GM23338 (cell line): ENCODE data around the gene EPS8L3. TPM values are rescaled to one million over a fixed set of nuclear protein-coding genes. Genes with fewer than 3 reads are reported as not detected.

ENCODE experiments used
- ATAC-seq: fragments of 200-7000 bp; cut with Tn5 transposase; 3 replicates; pipeline ENCODE4 v1.9.1; 2020
- DNase-seq: peaks from one replicate; pipeline ENCODE4 v3.0.0-alpha.2; 2015; ENCODE audit warnings: low spot score
- H2AFZ ChIP-seq: fragments of 200-600 bp; sonication (generic); 2 replicates; pipeline ENCODE4 v1.8.0; 2016; ENCODE audit warnings: antibody characterized with exemption, mild to moderate bottlenecking, moderate library complexity
- H3F3A ChIP-seq: fragments of 200-600 bp; sonication (generic); replicated peaks from 2 replicates; pipeline ENCODE4 v1.8.0; 2017; ENCODE audit warnings: antibody characterized with exemption, mixed run types, low read depth
- H3K27ac ChIP-seq: fragments of 200-600 bp; sonication (generic); 2 replicates; pipeline ENCODE4 v1.6.1; 2016; ENCODE audit warnings: low read depth
- H3K27me3 ChIP-seq: fragments of 200-600 bp; sonication (generic); 2 replicates; pipeline ENCODE4 v1.8.0; 2016; ENCODE audit warnings: mild to moderate bottlenecking, mixed run types, moderate library complexity; ENCODE audit not compliant: insufficient read depth
- H3K36me3 ChIP-seq: fragments of 200-600 bp; sonication (generic); 2 replicates; pipeline ENCODE4 v1.8.0; 2016; ENCODE audit warnings: mild to moderate bottlenecking; ENCODE audit not compliant: insufficient read depth
- H3K4me1 ChIP-seq: fragments of 200-600 bp; sonication (generic); 2 replicates; pipeline ENCODE4 v1.8.0; 2016; ENCODE audit warnings: mild to moderate bottlenecking, moderate library complexity; ENCODE audit not compliant: insufficient read depth
- H3K4me2 ChIP-seq: fragments of 200-600 bp; sonication (generic); 2 replicates; pipeline ENCODE4 v1.7.1; 2017; ENCODE audit warnings: mixed run types
- H3K4me3 ChIP-seq: fragments of 200-600 bp; sonication (generic); 2 replicates; pipeline ENCODE4 v1.6.1; 2016; ENCODE audit warnings: mixed run types
- H3K79me2 ChIP-seq: fragments of 200-600 bp; sonication (generic); replicated peaks from 2 replicates; pipeline ENCODE4 v1.8.0; 2017; ENCODE audit warnings: mild to moderate bottlenecking; ENCODE audit not compliant: insufficient read depth
- H3K9me2 ChIP-seq: fragments of 200-600 bp; sonication (generic); 2 replicates; pipeline ENCODE4 v1.8.0; 2017; ENCODE audit not compliant: insufficient read depth
- H4K20me1 ChIP-seq: fragments of 200-600 bp; sonication (generic); replicated peaks from 2 replicates; pipeline ENCODE4 v1.8.0; 2017; ENCODE audit warnings: mild to moderate bottlenecking; ENCODE audit not compliant: insufficient read depth
- H3K27ac Mint-ChIP-seq: 2 replicates; pipeline ENCODE4 v1.8.0; 2020; ENCODE audit warnings: inconsistent platforms, mild to moderate bottlenecking, moderate library complexity, mixed read lengths
- H3K27me3 Mint-ChIP-seq: 3 replicates; pipeline ENCODE4 v1.8.0; 2022; ENCODE audit warnings: low read depth, mild to moderate bottlenecking, moderate library complexity, mixed read lengths, inconsistent platforms; ENCODE audit not compliant: insufficient read depth, poor library complexity
- H3K36me3 Mint-ChIP-seq: 3 replicates; pipeline ENCODE4 v1.8.0; 2021; ENCODE audit warnings: low read depth, mild to moderate bottlenecking, inconsistent platforms, moderate library complexity, mixed read lengths
- H3K4me1 Mint-ChIP-seq: 3 replicates; pipeline ENCODE4 v1.8.0; 2020; ENCODE audit warnings: mild to moderate bottlenecking, inconsistent platforms, mixed read lengths
- H3K4me3 Mint-ChIP-seq: 3 replicates; pipeline ENCODE4 v1.8.0; 2021; ENCODE audit warnings: moderate library complexity, mild to moderate bottlenecking, inconsistent platforms, mixed read lengths
- H3K9me3 Mint-ChIP-seq: 3 replicates; pipeline ENCODE4 v1.8.0; 2020; ENCODE audit warnings: moderate library complexity, mild to moderate bottlenecking, inconsistent platforms, mixed read lengths
- CREB1 ChIP-seq: fragments of 250-450 bp; sonication (Bioruptor Pico); IDR thresholded peaks from 2 replicates; pipeline ENCODE4 v1.5.0; 2020; ENCODE audit warnings: low read depth, mild to moderate bottlenecking, moderate library complexity
- ETS1 ChIP-seq: IDR thresholded peaks from 2 replicates; pipeline ENCODE4 v1.6.1; 2016; ENCODE audit warnings: antibody characterized with exemption
- EZH2 ChIP-seq: fragments of 200-600 bp; sonication (generic); IDR thresholded peaks from one replicate; pipeline ENCODE4 v1.8.0; 2017; ENCODE audit warnings: antibody characterized with exemption, mild to moderate bottlenecking, low read depth; ENCODE audit not compliant: unreplicated experiment
- JUNB ChIP-seq: IDR thresholded peaks from one replicate; pipeline ENCODE4 v1.6.1; 2016; ENCODE audit warnings: antibody characterized with exemption; ENCODE audit not compliant: unreplicated experiment
- NANOG ChIP-seq: IDR thresholded peaks from 2 replicates; pipeline ENCODE4 v1.6.1; 2016; ENCODE audit warnings: antibody characterized with exemption, borderline replicate concordance
- POLR2AphosphoS5 ChIP-seq: IDR thresholded peaks from 2 replicates; pipeline ENCODE4 v1.6.1; 2016; ENCODE audit warnings: antibody characterized with exemption, low read depth
- STAT1 ChIP-seq: IDR thresholded peaks from one replicate; pipeline ENCODE4 v1.6.1; 2016; ENCODE audit warnings: antibody characterized with exemption; ENCODE audit not compliant: unreplicated experiment
- ZNF114 ChIP-seq: fragments of 250-450 bp; sonication (Bioruptor Pico); IDR thresholded peaks from 2 replicates; pipeline ENCODE4 v1.5.0; 2020; ENCODE audit warnings: mild to moderate bottlenecking, moderate library complexity
- ZNF331 ChIP-seq: fragments of 250-450 bp; sonication (Bioruptor Pico); IDR thresholded peaks from 2 replicates; pipeline ENCODE4 v1.5.0; 2020; ENCODE audit warnings: low read depth, mild to moderate bottlenecking, moderate library complexity
- polyA plus RNA-seq: library from polyadenylated mRNA; unstranded; fragments of >200 nt; fragmentation: Nextera tagmentation; extraction: Ambion mirVana; gene quantifications from 2 replicates; pipeline ENCODE4 v1.2.1, GENCODE V29; 2016
- total RNA-seq: library from RNA; depleted of rRNA; stranded (reverse); fragments of >200 nt; shearing (Covaris generic); gene quantifications from 2 replicates; pipeline ENCODE4 v1.2.3, GENCODE V29; 2014
- TF ChIP-seq, protein P1 (sequence below), 2 experiments: fragments of 200-600 bp in 1 of 2; sonication (generic) in 1 of 2; conservative IDR thresholded peaks; 2 replicates each; pipeline versions ENCODE4 v1.5.1 to v1.6.1; 2016 to 2017; ENCODE audit warnings: antibody characterized with exemption in 2 of 2, low read depth in 2 of 2, mild to moderate bottlenecking in 2 of 2, moderate library complexity in 1 of 2
- TF ChIP-seq, protein P2 (sequence below): IDR thresholded peaks from one replicate; pipeline ENCODE4 v1.6.1; 2018; ENCODE audit warnings: antibody characterized with exemption; ENCODE audit not compliant: unreplicated experiment

Gene EPS8L3
- total and polyA plus RNA-seq, 2 experiments from 2014 or later = not detected

GRCh38 chr1:109762039-109762585 is 1.6 kb downstream of the EPS8L3 start:
- peaks cover 13% of the 10 kb centered on the region for H3K27me3 Mint-ChIP-seq
- Histone ChIP-seq H2AFZ (no peak overlapping the region), H3K4me2 (no peak overlapping the region), H3K4me3 (no peak overlapping the region), H3K79me2 (no peaks in the 10 kb centered on the region), H3K27me3 (no peaks in the 10 kb centered on the region), H3K9me2 (no peaks in the 10 kb centered on the region), H3K4me1 (no peaks in the 10 kb centered on the region), H3K27ac (no peak overlapping the region), H4K20me1 (no peaks in the 10 kb centered on the region), H3F3A (no peaks in the 10 kb centered on the region), H3K36me3 (no peaks in the 10 kb centered on the region)
- H3K4me3 Mint-ChIP-seq = no peak overlapping the region
- ATAC-seq (no peak), DNase-seq (no peak)
- H3K9me3 Mint-ChIP-seq = no peaks in the 10 kb centered on the region; the same call in 2 of the 3 replicates
- H3K4me1 Mint-ChIP-seq = peaks cover 5% of the 10 kb centered on the region
- H3K36me3 Mint-ChIP-seq = no peaks in the 10 kb centered on the region; the same call in 2 of the 3 replicates
- TF ChIP-seq, protein P1, sequence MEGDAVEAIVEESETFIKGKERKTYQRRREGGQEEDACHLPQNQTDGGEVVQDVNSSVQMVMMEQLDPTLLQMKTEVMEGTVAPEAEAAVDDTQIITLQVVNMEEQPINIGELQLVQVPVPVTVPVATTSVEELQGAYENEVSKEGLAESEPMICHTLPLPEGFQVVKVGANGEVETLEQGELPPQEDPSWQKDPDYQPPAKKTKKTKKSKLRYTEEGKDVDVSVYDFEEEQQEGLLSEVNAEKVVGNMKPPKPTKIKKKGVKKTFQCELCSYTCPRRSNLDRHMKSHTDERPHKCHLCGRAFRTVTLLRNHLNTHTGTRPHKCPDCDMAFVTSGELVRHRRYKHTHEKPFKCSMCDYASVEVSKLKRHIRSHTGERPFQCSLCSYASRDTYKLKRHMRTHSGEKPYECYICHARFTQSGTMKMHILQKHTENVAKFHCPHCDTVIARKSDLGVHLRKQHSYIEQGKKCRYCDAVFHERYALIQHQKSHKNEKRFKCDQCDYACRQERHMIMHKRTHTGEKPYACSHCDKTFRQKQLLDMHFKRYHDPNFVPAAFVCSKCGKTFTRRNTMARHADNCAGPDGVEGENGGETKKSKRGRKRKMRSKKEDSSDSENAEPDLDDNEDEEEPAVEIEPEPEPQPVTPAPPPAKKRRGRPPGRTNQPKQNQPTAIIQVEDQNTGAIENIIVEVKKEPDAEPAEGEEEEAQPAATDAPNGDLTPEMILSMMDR (conservative IDR thresholded peaks at IDR 0.05; ENCODE audit: low read depth in 2 of 2) = no peak
- TF ChIP-seq STAT1 (no peak), ZNF331 (no peak), ZNF114 (CRISPR knock-in tag) (no peak), POLR2AphosphoS5 (no peak), NANOG (no peak), CREB1 (no peak), EZH2 (no peak), JUNB (no peak), ETS1 (no peak)
- TF ChIP-seq, protein P2, sequence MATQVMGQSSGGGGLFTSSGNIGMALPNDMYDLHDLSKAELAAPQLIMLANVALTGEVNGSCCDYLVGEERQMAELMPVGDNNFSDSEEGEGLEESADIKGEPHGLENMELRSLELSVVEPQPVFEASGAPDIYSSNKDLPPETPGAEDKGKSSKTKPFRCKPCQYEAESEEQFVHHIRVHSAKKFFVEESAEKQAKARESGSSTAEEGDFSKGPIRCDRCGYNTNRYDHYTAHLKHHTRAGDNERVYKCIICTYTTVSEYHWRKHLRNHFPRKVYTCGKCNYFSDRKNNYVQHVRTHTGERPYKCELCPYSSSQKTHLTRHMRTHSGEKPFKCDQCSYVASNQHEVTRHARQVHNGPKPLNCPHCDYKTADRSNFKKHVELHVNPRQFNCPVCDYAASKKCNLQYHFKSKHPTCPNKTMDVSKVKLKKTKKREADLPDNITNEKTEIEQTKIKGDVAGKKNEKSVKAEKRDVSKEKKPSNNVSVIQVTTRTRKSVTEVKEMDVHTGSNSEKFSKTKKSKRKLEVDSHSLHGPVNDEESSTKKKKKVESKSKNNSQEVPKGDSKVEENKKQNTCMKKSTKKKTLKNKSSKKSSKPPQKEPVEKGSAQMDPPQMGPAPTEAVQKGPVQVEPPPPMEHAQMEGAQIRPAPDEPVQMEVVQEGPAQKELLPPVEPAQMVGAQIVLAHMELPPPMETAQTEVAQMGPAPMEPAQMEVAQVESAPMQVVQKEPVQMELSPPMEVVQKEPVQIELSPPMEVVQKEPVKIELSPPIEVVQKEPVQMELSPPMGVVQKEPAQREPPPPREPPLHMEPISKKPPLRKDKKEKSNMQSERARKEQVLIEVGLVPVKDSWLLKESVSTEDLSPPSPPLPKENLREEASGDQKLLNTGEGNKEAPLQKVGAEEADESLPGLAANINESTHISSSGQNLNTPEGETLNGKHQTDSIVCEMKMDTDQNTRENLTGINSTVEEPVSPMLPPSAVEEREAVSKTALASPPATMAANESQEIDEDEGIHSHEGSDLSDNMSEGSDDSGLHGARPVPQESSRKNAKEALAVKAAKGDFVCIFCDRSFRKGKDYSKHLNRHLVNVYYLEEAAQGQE = no peak
- no peak overlapping the region for H3K27ac Mint-ChIP-seq
